ENCODE data around the gene TARS3. TPM values are rescaled to one million over a fixed set of nuclear protein-coding genes. Genes with fewer than 3 reads are reported as not detected.

Gene TARS3
- total and polyA plus RNA-seq, 2 experiments from 2014 or later = 9.7 to 28.5 TPM

DNA sequence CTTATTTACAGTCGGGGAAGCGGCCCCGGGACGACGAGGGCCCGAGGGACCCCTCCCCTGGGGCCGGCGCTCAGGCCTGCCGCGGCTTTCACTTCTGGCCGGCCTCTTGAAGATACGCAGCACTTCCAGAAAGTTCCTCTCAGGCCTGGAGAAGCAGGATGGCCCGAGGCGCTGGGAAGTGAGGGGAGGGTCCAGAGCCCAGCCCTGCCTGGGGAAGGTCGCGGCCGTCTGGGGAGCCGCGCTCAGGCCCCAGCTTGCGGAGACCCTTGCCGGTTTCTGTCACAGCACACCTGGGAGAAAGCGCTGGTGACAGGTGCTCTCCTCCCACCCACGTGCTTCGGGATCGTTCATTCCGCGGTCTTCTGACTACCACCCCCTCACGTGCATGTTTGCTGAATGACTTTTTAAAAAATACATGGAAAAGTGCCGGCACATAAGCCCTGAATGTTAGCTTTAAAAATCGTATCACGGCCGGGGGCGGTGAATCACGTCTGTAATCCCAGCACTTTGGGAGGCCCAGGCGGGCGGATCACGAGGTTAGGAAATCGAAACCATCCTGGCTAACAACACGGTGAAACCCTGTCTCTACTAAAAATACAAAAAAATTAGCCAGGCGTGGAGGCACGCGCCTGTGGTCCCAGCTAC, 71.4 kb downstream of the TARS3 start:
- Histone ChIP-seq H3K79me2 (peaks cover 42% of the 10 kb centered on the region), H3K27ac (peak overlapping the region; percentile 96), H2AFZ (peak overlapping the region; percentile 61), H3K9me2 (replicated peaks; ENCODE audit: insufficient read depth) (no peaks in the 10 kb centered on the region), H3K9me3 (ENCODE audit: low read depth) (no peaks in the 10 kb centered on the region), H3K4me3 (peak overlapping the region; percentile 47), H3K36me3 (replicated peaks; ENCODE audit: insufficient read depth, low read depth) (no peaks in the 10 kb centered on the region), H3K27me3 (no peaks in the 10 kb centered on the region), H3K4me1 (ENCODE audit: insufficient read depth) (peaks cover 17% of the 10 kb centered on the region), H3K4me2 (peak overlapping the region; percentile 95), H4K20me1 (ENCODE audit: insufficient read depth, poor library complexity, severe bottlenecking) (no peaks in the 10 kb centered on the region)
- TF ChIP-seq EZH2phosphoT487 (IDR thresholded peaks at IDR 0.05; ENCODE audit: low read depth, severe bottlenecking, unreplicated experiment) = no peak
- TF ChIP-seq EZH2 (IDR thresholded peaks at IDR 0.05; ENCODE audit: borderline replicate concordance) = no peak
- no peak for TF ChIP-seq CTCF (IDR thresholded peaks at IDR 0.05; ENCODE audit: poor library complexity)
- WGBS (ENCODE audit: low lambda C conversion rate, missing lambda C conversion rate) = 50% methylated on average over 41 of the region's 42 CpGs
- no peak for DNase-seq (ENCODE audit: low spot score)

GRCh38 chr15:101652098-101652785, 72.0 kb downstream of the TARS3 start, which contains the start of gene TM2D3:
TM2D3 (minus strand) TSS chr15:101652381; CDS start chr15:101652361, 20 bp downstream.
- Histone ChIP-seq H3K27ac (peak within 1 kb of the TSS; percentile 96), H3K9me3 (ENCODE audit: low read depth) (no peaks in the 10 kb centered on the region), H3K9me2 (replicated peaks; ENCODE audit: insufficient read depth) (no peaks in the 10 kb centered on the region), H3K27me3 (no peaks in the 10 kb centered on the region), H4K20me1 (ENCODE audit: insufficient read depth, poor library complexity, severe bottlenecking) (no peaks in the 10 kb centered on the region), H3K79me2 (peaks cover 48% of the 10 kb centered on the region), H3K4me2 (peak within 1 kb of the TSS; percentile 95), H3K4me3 (peak within 1 kb of the TSS; percentile 75), H3K36me3 (replicated peaks; ENCODE audit: insufficient read depth, low read depth) (no peaks in the 10 kb centered on the region), H3K4me1 (ENCODE audit: insufficient read depth) (peaks cover 17% of the 10 kb centered on the region), H2AFZ (peak within 1 kb of the TSS; percentile 61)
- DNase-seq (ENCODE audit: low spot score) = peak; percentile 97
- TF ChIP-seq CTCF (IDR thresholded peaks at IDR 0.05; ENCODE audit: poor library complexity) (peak; percentile 80), EZH2 (IDR thresholded peaks at IDR 0.05; ENCODE audit: borderline replicate concordance) (no peak)
- WGBS (ENCODE audit: low lambda C conversion rate, missing lambda C conversion rate) = 1% methylated on average over 74 of the region's 75 CpGs

GRCh38 chr15:101651554-101652097, 72.6 kb downstream of the TARS3 start:
- H3K4me3 ChIP-seq = peak overlapping the region; percentile 75
- WGBS (ENCODE audit: low lambda C conversion rate, missing lambda C conversion rate) = under 1% methylated on average over 27 of the region's 32 CpGs
- no peak for TF ChIP-seq CTCF (IDR thresholded peaks at IDR 0.05; ENCODE audit: poor library complexity)
- no peak for TF ChIP-seq EZH2 (IDR thresholded peaks at IDR 0.05; ENCODE audit: borderline replicate concordance)
- no peak for TF ChIP-seq EZH2phosphoT487 (IDR thresholded peaks at IDR 0.05; ENCODE audit: low read depth, severe bottlenecking, unreplicated experiment)

More at GRCh38 chr15:101651554-101652097, 72.6 kb downstream of the TARS3 start:
- Histone ChIP-seq H3K36me3 (replicated peaks; ENCODE audit: insufficient read depth, low read depth) (no peaks in the 10 kb centered on the region), H3K4me1 (ENCODE audit: insufficient read depth) (peaks cover 17% of the 10 kb centered on the region), H3K4me2 (peak overlapping the region; percentile 83), H3K27me3 (no peaks in the 10 kb centered on the region), H3K79me2 (peaks cover 52% of the 10 kb centered on the region), H3K9me3 (ENCODE audit: low read depth) (no peaks in the 10 kb centered on the region), H3K9me2 (replicated peaks; ENCODE audit: insufficient read depth) (no peaks in the 10 kb centered on the region), H4K20me1 (ENCODE audit: insufficient read depth, poor library complexity, severe bottlenecking) (no peaks in the 10 kb centered on the region), H3K27ac (peak overlapping the region; percentile 96), H2AFZ (peak overlapping the region; percentile 52)
- no peak for DNase-seq (ENCODE audit: low spot score)

Data from hepatocyte (in vitro differentiated cells).